Activated T-helper 1 cell treated with Interleukin-2 at 50 U/mL for 16 hours (primary cell): ENCODE results near the gene OR2V1.
"Not testable (repeated sequence)": the region's sequence is repeated elsewhere in the genome, so short reads cannot be mapped to it uniquely, and the experiment has no call there.

Experiments used
- DNase-seq: peaks from one replicate; pipeline ENCODE4 v3.0.0-alpha.2; 2020; ENCODE audit warnings: low read depth

OR2V1 gene

DNA sequence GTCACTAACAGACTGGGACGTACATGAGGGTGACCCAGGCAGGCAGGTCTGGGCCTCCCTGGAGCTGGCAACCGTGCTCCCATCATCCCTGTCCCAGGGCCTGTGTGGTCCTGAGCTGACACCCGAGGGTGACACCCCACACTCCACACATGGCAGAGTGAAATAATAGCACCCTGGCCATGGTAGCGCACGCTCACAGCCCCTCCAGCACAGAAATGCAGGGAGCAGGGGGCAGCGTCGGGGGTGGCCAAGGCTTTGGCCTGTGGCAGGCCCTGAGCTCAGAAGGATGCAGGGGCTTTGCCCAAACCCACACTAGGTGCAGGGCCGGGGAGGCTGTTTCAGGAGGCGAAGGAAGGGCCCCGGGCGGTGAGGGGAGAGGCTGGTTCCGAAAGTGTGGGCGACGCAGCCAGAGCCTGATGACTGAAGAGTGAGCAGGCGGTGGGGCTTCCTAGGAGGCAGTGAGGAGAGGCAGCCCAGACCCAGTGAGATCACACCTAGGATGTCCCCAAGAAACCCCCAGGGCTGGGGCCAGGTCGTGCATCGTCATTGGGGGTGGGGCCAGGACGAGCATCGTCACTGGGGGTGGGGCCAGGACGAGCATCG is 29.3 kb upstream of the OR2V1 start:
- DNase-seq: peak; percentile 51

- peak; percentile 78 for DNase-seq
Measured at GRCh38 chr5:181159286-181160151, 28.6 kb upstream of the OR2V1 start.

DNA sequence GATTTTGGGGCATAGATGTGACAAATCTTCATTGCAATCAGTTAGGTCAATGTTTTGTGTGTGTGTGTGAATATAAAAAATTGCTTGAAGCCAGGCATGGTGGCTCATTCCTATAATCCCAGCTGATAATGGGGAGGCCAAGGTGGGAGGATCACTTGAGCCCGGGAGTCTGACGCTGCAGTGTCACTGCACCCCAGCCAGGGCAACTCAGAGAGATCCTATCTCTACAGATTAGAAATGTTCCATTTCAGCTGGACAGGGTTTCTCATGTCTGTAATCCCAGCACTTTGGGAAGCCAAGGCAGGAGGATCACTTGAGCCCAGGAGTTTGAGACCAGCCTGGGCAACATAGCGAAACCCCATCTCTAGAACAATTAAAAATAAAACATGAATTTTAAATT is 27.9 kb upstream of the OR2V1 start:
- no peak for DNase-seq

- DNase-seq: no peak
Measured at GRCh38 chr5:181156758-181157157, 25.8 kb upstream of the OR2V1 start.

DNA sequence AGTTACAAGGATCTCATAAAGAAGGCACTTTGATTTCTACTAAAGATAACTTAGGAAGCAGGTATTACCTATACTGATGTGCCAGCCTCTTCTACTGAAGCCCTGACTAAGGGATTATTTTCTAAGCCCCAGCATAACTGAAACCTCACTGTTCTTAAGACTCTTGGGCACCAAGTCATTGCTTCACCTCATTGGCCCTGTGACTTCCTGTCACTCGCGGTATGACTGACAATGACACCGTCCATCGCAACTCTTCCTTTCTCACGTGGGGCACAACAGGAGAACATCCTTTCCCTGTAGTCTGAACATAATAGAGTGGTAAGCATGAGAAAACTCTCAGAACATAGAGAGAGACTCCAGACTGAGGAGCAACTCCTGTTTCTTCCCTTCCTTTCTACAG is 22.8 kb upstream of the OR2V1 start:
- no peak for DNase-seq

- no peak for DNase-seq
Measured at GRCh38 chr5:181152406-181152805, 21.4 kb upstream of the OR2V1 start.

DNA sequence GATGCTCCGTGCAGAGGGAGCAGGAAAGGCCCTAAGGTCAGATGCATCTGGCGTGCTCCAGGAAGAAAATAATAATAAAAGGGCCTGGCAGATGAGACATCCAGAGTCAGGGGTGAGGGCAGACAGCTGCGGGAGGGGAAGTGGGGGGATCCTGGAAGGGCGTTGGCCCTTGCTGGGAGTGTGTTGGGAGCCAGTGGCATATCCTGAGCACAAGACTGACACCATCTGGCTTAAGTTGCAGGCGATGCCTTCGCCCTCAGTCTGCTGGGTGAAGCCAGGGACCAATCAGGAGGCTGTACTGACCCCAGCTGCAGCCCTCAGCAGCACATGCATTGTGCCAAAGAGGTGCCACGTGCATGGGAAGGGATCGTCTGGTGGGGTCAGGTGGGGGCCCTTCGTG is 20.2 kb upstream of the OR2V1 start:
- no peak for DNase-seq

- DNase-seq: no peak
Measured at GRCh38 chr5:181149806-181150733, 19.1 kb upstream of the OR2V1 start.

DNA sequence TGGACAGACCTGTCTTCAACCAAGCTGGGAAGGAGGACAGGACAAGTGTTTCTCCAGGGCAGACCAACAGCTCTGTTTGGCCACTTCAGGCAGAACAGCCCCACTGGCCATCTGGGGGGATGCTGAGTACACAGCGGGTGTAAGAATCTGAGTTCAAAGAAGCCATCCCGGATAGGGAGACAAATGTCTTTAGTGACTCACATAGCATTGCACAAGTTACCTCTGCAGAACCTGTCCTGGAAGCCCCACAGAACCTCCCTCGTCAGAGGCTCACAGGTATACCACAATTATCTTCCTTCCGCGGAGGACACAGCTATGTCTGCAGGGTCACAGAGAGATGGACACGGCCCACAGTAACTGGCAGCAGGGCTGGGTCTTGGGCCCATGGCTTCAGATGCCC is 18.4 kb upstream of the OR2V1 start:
- DNase-seq: no peak

GRCh38 chr5:181146927-181147636 is 16.1 kb upstream of the OR2V1 start, which contains the start of gene OR2V2:
OR2V2 (plus strand) TSS chr5:181147586; CDS start chr5:181154943, 7,357 bp downstream.
- not testable (repeated sequence) for DNase-seq

GRCh38 chr5:181145133-181145532 is 14.2 kb upstream of the OR2V1 start:
- DNase-seq: no peak

DNA sequence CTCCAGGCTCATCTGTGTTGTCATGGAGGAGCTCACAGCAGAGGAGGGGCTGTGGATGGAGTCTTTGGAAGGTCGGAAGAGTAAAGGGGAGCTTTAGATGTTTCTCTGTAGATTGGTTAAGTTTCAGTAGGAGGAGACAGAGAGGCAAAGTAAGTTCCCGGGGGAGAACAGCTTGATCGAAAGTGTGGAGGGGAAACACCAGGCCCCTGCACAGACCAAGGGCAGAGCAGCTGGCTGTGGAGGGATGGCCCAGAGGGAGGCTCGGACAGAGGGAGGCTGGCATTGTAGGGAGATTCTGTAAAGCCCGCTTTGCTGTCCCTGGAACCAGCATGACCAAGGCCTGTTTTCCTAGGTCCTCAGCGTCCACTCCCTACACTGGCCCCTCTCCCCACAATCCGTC is 11.1 kb upstream of the OR2V1 start:
- no peak for DNase-seq

DNA sequence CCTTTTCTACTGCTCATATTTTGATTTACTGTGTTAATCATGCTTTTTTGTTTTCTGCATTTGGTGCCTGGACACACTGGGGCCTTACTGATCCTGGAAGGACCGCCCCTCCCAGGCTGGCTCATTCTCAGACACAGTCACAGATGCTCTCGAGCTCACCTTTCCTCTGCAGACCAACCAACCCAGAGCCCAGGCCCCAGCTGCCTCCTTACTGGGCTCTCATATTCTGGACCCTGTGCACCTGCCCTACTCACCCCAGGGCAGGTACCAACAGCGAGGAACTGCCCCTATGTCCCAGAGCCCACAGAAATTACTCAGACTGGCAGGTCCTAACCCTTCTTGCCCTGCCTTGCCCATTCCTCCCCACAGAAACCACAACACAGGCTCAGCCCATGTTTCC is 9.8 kb upstream of the OR2V1 start:
- DNase-seq: no peak

DNA sequence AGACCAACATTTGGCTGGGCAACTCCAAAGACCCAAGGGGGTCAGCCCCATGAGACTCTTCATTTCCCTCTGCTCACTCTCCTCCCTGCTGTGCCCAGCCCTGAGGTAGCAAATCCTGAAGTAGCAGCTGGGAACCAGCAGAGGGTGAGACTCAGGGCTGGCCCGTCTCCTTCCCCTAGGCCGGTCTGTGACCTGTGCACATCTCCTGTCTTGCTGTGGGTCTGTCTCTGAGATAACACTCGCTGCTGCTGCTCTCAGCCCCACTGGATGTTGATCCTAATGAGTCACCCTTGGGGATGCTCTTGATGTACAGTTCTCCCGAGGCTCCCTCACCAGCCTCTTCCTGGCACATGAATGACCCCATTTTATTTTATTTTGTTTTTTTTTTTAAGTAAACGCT is 7.3 kb upstream of the OR2V1 start:
- no peak for DNase-seq

DNA sequence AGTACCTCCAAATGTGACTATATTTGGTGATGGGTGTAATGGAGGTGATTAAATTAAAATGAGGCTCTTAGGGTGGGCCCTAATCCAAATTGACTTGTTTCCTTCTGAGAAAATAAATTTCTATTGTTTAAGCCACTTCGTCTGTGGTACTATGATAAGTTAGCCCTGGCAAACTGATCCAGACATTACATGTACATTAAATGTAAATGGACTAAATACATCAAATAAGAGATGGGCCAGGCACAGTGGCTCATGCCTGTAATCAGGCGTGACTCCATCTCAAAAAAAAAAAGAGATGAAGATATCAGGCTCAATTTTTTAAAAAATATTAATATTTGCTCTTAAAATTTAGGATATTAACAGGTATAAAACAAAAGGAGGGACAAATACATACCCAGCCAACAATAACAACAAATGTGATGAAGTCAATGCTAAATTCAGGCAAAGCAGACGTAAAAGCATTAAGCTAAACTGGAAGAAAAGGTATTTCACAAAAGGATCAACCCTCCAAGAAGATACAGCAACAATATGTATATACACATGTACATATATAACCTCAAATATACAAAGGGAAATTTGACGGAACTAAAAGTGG is 5.5 kb upstream of the OR2V1 start:
- no peak for DNase-seq

GRCh38 chr5:181134259-181134658 is 3.3 kb upstream of the OR2V1 start:
- no peak for DNase-seq

DNA sequence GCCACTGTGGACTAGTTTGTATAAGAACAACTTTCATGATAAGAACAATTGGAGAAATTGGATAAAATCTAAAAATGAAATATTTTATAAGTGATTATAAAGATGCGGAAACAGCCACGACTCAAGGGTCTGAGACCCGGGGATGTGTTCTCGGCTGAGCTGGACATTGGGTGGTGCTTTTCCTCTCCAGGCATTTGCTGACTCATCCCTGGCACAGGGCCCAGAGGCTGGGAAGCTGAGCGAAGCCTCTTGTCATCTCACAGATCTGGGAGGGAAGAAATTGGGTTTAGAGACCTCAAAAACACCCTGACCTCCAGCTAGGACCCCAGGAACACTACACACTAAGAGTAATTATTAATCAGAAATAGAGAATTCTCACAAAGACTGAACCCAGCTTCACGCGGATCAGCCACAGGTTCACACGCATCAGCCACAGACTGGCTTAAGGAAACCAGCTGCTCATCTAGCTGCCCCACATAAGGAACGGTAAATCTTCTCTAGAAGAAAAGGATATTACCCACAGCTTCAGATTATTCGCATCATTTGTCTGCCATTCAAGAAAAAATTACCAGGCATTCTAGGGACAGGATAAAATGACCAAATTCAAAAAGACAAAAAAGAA is 2.8 kb upstream of the OR2V1 start:
- no peak for DNase-seq

GRCh38 chr5:181133083-181133482 is 2.1 kb upstream of the OR2V1 start:
- DNase-seq: no peak

DNA sequence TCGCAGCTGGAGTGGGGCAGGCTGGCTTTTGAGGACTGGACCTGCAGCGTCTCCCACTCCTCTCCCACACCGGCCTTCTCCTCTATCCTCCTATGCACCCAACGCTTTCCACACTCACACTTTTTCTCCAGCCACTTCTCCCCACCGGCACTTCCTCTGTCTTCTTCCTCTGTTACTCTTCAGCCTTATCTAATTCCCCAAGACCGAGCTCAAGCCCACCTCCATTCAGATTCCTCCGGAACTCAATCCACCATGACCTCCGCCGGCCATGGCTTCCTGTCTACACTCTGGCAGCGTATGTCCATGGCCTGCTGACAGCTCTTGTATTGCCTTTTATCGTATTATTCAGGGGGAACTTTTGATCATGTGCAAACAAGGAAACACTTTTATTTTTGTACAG is 545 bp upstream of the OR2V1 start:
- DNase-seq: no peak

DNA sequence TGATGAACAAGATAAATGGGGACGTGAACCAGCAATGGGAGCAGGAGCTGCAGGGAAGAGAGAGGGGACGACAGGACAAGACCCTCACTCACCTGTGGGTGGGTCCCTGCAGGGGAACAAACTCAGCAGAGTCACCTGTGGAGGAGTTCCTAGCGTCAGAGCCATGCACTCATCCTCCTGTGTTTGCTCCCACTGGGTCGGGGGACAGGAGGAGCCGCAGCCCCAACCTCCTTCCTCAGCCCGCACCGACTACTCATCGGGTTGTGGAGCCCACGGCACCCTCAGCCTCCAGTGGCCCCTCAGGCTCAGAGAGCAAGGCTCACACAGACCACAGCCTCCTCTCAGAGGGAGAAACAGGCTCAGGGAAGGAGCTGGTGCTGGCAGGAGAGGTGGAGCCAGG is 888 bp downstream of the OR2V1 start:
- DNase-seq: not testable (repeated sequence)

DNA sequence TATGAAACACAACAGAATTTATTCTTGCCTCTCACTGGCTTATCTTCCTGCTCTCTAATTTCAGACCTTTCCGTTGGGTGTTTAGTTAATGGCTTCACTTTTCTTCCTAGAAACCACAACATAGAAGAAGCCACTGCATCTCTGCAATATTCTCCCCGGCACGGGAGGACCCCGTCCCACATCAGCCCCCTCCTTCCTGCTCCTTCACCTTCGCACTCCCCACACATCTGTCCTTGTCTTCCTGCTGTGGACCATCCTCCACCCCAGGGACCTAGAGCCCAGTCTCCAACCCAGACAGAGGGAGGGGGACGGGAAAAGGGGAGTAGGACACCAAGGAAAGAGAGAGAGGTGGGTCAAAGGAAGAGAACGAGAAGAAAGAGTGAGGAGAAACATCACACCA is 1.4 kb downstream of the OR2V1 start:
- DNase-seq: no peak
